DOHH2 (cell line): ENCODE results near the gene RIMS3.
A peak's percentile ranks its signal among the peaks of the same experiment; 100 is the strongest.

Experiments
- H3F3A ChIP-seq: fragments of 200-600 bp; sonication (generic), shearing (Covaris generic); 2 replicates; pipeline ENCODE4 v1.6.0; 2016; ENCODE audit warnings: antibody characterized with exemption, mild to moderate bottlenecking; ENCODE audit not compliant: control insufficient read depth, insufficient read depth
- H3K27ac ChIP-seq: fragments of 200-600 bp; sonication (generic); 2 replicates; pipeline ENCODE4 v1.5.1; 2014; ENCODE audit warnings: low read depth, mild to moderate bottlenecking, low read length, moderate library complexity
- H3K27me3 ChIP-seq: fragments of 200-600 bp; sonication (generic); 2 replicates; pipeline ENCODE4 v1.6.1; 2014; ENCODE audit warnings: mild to moderate bottlenecking, low read length, mixed read lengths; ENCODE audit not compliant: control insufficient read depth
- H3K36me3 ChIP-seq: fragments of 200-600 bp; sonication (generic); 2 replicates; pipeline ENCODE4 v1.6.1; 2014; ENCODE audit warnings: mild to moderate bottlenecking, low read length, moderate library complexity, mixed read lengths; ENCODE audit not compliant: control insufficient read depth
- H3K4me1 ChIP-seq: fragments of 200-600 bp; sonication (generic); 2 replicates; pipeline ENCODE4 v1.6.1; 2014; ENCODE audit warnings: mild to moderate bottlenecking, low read length, mixed read lengths; ENCODE audit not compliant: control insufficient read depth
- H3K4me2 ChIP-seq: fragments of 200-600 bp; sonication (generic); 2 replicates; pipeline ENCODE4 v1.6.0; 2014; ENCODE audit warnings: mild to moderate bottlenecking, low read length, moderate library complexity
- H3K4me3 ChIP-seq: fragments of 200-600 bp; sonication (generic); 2 replicates; pipeline ENCODE4 v1.5.1; 2014; ENCODE audit warnings: mild to moderate bottlenecking, low read length, mixed read lengths
- H3K79me2 ChIP-seq: fragments of 200-600 bp; sonication (generic); 2 replicates; pipeline ENCODE4 v1.6.1; 2014; ENCODE audit warnings: mild to moderate bottlenecking, low read length, mixed read lengths; ENCODE audit not compliant: control insufficient read depth
- H3K9me2 ChIP-seq: fragments of 200-600 bp; sonication (generic); replicated peaks from 2 replicates; pipeline ENCODE4 v1.6.1; 2014; ENCODE audit warnings: mild to moderate bottlenecking, low read length, mixed read lengths; ENCODE audit not compliant: control insufficient read depth
- H3K9me3 ChIP-seq: fragments of 200-600 bp; sonication (generic); 2 replicates; pipeline ENCODE4 v1.6.1; 2014; ENCODE audit warnings: antibody characterized with exemption, low read length, mixed read lengths; ENCODE audit not compliant: control insufficient read depth, insufficient read depth
- H4K20me1 ChIP-seq: fragments of 200-600 bp; sonication (generic); 2 replicates; pipeline ENCODE4 v1.6.0; 2014; ENCODE audit warnings: low read depth, mild to moderate bottlenecking, antibody characterized with exemption, low read length, moderate library complexity; ENCODE audit not compliant: control insufficient read depth, insufficient read depth
- EZH2phosphoT487 ChIP-seq: fragments of 200-600 bp; sonication (generic); IDR thresholded peaks from 2 replicates; pipeline ENCODE4 v1.6.1; 2017; ENCODE audit warnings: borderline replicate concordance, mild to moderate bottlenecking, antibody characterized with exemption, low read length, moderate library complexity, mixed read lengths
- TF ChIP-seq, protein P1 (sequence below): fragments of 200-600 bp; sonication (generic); IDR thresholded peaks from one replicate; pipeline ENCODE4 v1.5.1; 2014; ENCODE audit warnings: antibody characterized with exemption, mild to moderate bottlenecking, low read depth, low read length; ENCODE audit not compliant: poor library complexity, severe bottlenecking

RIMS3 gene

DNA sequence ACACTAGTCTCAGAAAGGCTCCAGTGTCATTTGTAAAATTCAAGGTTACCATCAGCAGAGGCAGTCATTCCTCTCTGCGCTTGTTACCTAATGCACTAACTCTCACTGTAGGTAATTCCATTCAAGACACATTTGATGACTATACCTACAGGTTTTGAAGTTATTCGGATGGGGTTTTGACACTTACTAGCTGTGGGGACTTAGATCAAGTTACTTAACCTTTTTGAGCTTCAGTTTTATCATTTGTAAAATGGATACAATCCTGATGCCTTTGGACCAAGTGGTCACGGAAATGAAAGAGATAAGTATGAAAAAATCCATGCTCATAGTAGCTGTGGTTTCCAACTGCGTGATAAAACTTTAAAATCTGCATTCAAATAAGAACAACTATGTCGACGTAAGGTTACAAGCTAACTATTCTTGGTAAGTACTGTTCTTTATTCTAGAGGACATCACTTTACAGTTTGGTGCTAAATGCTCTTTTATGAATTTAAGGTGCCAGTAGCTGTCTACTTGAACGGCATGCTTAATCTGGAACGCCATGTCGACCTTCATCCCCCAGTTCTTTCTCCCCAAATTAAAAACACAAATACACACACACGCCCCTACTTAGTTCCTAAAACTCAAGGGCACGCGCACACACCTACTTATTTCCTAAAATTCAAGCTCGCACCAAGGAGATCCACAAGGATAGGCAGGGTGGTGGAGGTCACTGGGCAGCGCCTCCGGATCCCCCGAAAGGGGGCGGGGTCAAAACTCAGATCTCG is 25.5 kb upstream of the RIMS3 start:
- Histone ChIP-seq H3K27ac (peak overlapping the region; percentile 91), H3K9me3 (no peaks in the 10 kb centered on the region), H3K4me3 (peak overlapping the region; percentile 92), H3K36me3 (peaks cover 52% of the 10 kb centered on the region), H3K4me2 (peak overlapping the region; percentile 85), H3K9me2 (no peaks in the 10 kb centered on the region), H3K27me3 (no peaks in the 10 kb centered on the region), H3F3A (0 out of 2 replicates have a peak, but pooled peaks cover 6% of the 10 kb centered on the region), H4K20me1 (peaks cover 20% of the 10 kb centered on the region), H3K4me1 (peaks cover 33% of the 10 kb centered on the region), H3K79me2 (peaks cover 76% of the 10 kb centered on the region)
- TF ChIP-seq EZH2phosphoT487: no peak

DNA sequence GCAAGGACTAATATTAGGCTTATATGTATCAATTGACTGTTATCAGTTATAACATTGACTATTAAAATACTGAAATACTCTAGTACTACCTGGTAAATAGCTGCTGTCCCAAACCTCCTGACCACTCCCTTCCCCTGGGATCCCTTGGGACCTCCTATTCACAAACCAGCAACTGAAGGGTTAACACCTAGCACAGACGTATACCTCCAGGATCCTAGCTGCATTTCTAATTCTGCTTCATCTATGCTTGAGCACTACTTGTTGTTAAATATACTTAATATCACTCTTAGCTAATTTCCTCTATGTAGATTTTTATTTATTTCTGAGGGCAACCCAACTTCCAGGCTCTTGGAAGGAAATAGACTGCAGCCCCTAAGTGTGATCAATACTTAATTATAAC is 24.3 kb upstream of the RIMS3 start:
- peak overlapping the region; percentile 85 for H3K4me2 ChIP-seq
- H3K4me3 ChIP-seq: no peak overlapping the region
- H3K27me3 ChIP-seq: no peaks in the 10 kb centered on the region
- no peak for TF ChIP-seq EZH2phosphoT487
- TF ChIP-seq, protein P1, sequence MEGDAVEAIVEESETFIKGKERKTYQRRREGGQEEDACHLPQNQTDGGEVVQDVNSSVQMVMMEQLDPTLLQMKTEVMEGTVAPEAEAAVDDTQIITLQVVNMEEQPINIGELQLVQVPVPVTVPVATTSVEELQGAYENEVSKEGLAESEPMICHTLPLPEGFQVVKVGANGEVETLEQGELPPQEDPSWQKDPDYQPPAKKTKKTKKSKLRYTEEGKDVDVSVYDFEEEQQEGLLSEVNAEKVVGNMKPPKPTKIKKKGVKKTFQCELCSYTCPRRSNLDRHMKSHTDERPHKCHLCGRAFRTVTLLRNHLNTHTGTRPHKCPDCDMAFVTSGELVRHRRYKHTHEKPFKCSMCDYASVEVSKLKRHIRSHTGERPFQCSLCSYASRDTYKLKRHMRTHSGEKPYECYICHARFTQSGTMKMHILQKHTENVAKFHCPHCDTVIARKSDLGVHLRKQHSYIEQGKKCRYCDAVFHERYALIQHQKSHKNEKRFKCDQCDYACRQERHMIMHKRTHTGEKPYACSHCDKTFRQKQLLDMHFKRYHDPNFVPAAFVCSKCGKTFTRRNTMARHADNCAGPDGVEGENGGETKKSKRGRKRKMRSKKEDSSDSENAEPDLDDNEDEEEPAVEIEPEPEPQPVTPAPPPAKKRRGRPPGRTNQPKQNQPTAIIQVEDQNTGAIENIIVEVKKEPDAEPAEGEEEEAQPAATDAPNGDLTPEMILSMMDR: no peak
- no peaks in the 10 kb centered on the region for H3K9me3 ChIP-seq
- peaks cover 64% of the 10 kb centered on the region for H3K79me2 ChIP-seq
- H4K20me1 ChIP-seq: peaks cover 20% of the 10 kb centered on the region
- H3F3A ChIP-seq: peaks cover 6% of the 10 kb centered on the region; the same call in 1 of the 2 replicates
- H3K9me2 ChIP-seq: no peaks in the 10 kb centered on the region
- no peak overlapping the region for H3K27ac ChIP-seq
- H3K36me3 ChIP-seq: peaks cover 50% of the 10 kb centered on the region
- peaks cover 33% of the 10 kb centered on the region for H3K4me1 ChIP-seq

DNA sequence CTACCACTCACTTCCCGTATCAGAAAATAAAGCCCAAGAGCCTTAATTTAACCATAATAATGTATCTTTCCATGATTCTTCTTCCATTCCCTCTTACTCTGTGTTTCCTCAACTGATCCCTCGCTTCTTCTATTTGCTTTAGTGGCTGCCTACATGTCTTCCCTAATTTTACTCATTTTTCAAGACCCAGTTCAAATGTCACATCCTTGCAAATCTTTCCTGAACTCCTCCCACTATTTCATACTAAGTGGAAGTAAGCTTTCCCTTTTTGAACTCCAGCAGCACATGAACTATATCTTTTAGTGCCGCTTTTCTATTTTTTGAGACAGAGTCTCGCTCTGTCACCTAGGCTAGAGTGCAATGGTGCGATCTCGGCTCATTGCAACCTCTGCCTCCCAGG is 22.2 kb upstream of the RIMS3 start:
- H3K79me2 ChIP-seq: peaks cover 43% of the 10 kb centered on the region
- peaks cover 43% of the 10 kb centered on the region for H3K36me3 ChIP-seq
- H3K9me3 ChIP-seq: no peaks in the 10 kb centered on the region
- no peak overlapping the region for H3K4me3 ChIP-seq
- TF ChIP-seq EZH2phosphoT487: no peak
- TF ChIP-seq, protein P1: no peak
- H3K4me2 ChIP-seq: no peak overlapping the region
- no peaks in the 10 kb centered on the region for H3K27me3 ChIP-seq
- H3K9me2 ChIP-seq: no peaks in the 10 kb centered on the region
- peaks cover 8% of the 10 kb centered on the region for H3F3A ChIP-seq
- H3K4me1 ChIP-seq: peaks cover 12% of the 10 kb centered on the region
- no peak overlapping the region for H3K27ac ChIP-seq
- H4K20me1 ChIP-seq: peaks cover 20% of the 10 kb centered on the region

DNA sequence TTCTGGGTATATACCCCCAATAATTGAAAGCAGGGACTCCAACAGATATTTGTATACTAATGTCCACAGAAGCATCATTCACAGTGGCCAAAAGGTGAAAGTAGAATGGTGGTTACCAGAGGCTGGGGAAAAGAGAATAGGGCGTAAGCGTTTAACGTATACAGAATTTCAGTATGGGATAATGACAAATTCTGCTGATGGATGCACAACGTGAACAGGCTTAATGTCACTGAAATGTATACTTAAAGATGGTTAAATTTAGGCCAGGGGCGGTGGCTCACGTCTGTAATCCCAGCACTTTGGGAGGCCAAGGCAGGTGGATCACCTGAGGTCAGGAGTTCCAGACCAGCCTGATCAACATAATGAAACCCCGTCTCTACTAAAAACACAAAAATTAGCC is 21.6 kb upstream of the RIMS3 start:
- no peak overlapping the region for H3K27ac ChIP-seq
- peaks cover 8% of the 10 kb centered on the region for H3F3A ChIP-seq
- peaks cover 37% of the 10 kb centered on the region for H3K79me2 ChIP-seq
- H3K4me3 ChIP-seq: no peak overlapping the region
- TF ChIP-seq, protein P1: no peak
- no peak for TF ChIP-seq EZH2phosphoT487
- no peaks in the 10 kb centered on the region for H3K9me2 ChIP-seq
- peaks cover 20% of the 10 kb centered on the region for H4K20me1 ChIP-seq
- no peak overlapping the region for H3K4me2 ChIP-seq
- no peaks in the 10 kb centered on the region for H3K9me3 ChIP-seq
- H3K4me1 ChIP-seq: peaks cover 12% of the 10 kb centered on the region
- no peaks in the 10 kb centered on the region for H3K27me3 ChIP-seq
- H3K36me3 ChIP-seq: peaks cover 37% of the 10 kb centered on the region
